ENCODE results near the gene IL11.
"Not testable (repeated sequence)": the region's sequence is repeated elsewhere in the genome, so short reads cannot be mapped to it uniquely, and the experiment has no call there.

DNA sequence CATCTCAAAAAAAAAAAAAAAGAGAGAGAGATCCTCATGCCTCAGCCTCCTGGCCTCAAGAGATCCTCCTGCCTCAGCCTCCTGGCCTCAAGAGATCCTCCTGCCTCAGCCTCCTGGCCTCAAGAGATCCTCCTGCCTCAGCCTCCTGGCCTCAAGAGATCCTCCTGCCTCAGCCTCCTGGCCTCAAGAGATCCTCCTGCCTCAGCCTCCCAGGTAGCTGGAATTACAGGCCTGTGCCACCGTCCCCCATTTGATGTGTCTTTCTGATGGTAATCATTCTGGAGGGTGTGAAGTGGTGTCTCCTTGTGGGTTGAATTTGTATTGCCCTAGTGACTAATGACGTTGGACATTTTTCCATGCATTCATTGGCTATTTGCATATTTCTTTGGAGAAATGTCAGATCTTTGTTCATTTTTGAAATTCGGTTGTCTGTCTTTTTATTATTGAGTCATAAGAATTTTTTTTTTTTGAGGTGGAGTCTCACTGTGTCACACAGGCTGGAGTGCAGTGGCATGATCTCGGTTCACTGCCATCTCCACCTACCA is 41.4 kb downstream of the IL11 start:
- TF ChIP-seq CTCF, POLR2A (IDR thresholded peaks at IDR 0.05): not testable (repeated sequence)

All from testis (tissue), 2 donors.